ENCODE measurements around the gene MMP11.

- TF ChIP-seq POLR2A (IDR thresholded peaks at IDR 0.05; ENCODE audit: low read length) (no peak), GATA1 (IDR thresholded peaks at IDR 0.05; ENCODE audit: low read depth, low read length) (no peak)
Observed at GRCh38 chr22:23744001-23744400, 28.6 kb upstream of the MMP11 start.
